Measurements from ENCODE around the gene FRMD8. TPM values are rescaled to one million over a fixed set of nuclear protein-coding genes. Genes with fewer than 3 reads are reported as not detected.
A peak's percentile ranks its signal among the peaks of the same experiment; 100 is the strongest.

FRMD8 gene
- total and polyA plus RNA-seq, 8 donors = 15.8 to 31.9 (median 20.7) TPM

DNA sequence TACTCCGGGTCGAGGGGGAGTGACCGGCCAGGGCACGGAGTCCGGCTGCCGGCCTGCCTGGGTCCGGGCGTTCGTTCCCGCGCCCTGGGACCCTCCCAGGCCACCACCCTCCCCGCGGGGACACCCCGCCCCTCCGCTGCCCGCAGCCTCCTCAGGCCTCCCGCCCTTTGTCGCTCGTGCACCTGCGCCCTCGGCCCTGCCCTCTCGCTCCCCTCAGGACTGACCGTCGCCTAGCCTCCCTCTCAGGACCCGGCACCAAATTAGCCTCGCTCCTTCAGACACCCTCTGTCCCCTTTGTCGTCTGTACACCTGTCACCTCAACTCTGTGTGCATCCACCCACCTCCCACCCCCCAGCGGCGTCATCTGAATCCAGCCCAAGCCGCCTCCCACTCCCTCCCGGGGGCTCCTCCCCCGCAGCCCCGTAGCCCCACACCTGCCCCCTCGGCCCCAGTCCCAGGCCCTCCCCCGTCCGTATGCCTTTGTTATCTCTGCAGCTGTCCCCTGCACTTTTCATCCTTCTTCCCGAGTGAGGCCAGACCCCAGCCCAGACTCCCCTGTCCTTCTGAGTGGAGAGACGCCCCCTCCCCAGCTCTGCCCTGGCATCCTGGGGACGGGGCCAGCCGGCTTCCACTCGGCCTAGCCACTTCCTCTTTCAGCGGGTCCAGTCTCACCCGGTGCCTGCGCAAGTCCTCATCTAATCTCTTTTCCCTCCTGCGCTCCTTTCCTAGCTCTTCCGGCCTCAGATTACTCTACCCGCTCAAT lies 31.2 kb upstream of the FRMD8 start:
- ATAC-seq (peak; percentile 30), DNase-seq (peak in 1 of 4 donors; percentile 89)
- TF ChIP-seq, protein P1, sequence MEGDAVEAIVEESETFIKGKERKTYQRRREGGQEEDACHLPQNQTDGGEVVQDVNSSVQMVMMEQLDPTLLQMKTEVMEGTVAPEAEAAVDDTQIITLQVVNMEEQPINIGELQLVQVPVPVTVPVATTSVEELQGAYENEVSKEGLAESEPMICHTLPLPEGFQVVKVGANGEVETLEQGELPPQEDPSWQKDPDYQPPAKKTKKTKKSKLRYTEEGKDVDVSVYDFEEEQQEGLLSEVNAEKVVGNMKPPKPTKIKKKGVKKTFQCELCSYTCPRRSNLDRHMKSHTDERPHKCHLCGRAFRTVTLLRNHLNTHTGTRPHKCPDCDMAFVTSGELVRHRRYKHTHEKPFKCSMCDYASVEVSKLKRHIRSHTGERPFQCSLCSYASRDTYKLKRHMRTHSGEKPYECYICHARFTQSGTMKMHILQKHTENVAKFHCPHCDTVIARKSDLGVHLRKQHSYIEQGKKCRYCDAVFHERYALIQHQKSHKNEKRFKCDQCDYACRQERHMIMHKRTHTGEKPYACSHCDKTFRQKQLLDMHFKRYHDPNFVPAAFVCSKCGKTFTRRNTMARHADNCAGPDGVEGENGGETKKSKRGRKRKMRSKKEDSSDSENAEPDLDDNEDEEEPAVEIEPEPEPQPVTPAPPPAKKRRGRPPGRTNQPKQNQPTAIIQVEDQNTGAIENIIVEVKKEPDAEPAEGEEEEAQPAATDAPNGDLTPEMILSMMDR (IDR thresholded peaks at IDR 0.05) = no peak
- Histone ChIP-seq H3K9me3 (no peaks in the 10 kb centered on the region), H3K36me3 (peaks cover 0 to 26% of the 10 kb centered on the region in 2 donors), H3K27me3 (peaks cover 0 to 23% of the 10 kb centered on the region in 2 donors), H3K27ac (peak overlapping the region in 1 of 2 donors; percentile 18), H3K4me1 (peaks cover 10 to 21% of the 10 kb centered on the region in 2 donors), H3K4me3 (peak overlapping the region; percentile 49 to 71)
- intact Hi-C loops (cut with DNase I) = no loop called here

GRCh38 chr11:65355776-65356393 lies 30.6 kb upstream of the FRMD8 start:
- intact Hi-C loops (cut with DNase I) = no loop called here
- Histone ChIP-seq H3K27ac (no peak overlapping the region), H3K4me3 (peak overlapping the region; percentile 49 to 71), H3K4me1 (peaks cover 10 to 21% of the 10 kb centered on the region in 2 donors), H3K27me3 (peaks cover 0 to 23% of the 10 kb centered on the region in 2 donors), H3K36me3 (peaks cover 0 to 19% of the 10 kb centered on the region in 2 donors), H3K9me3 (no peaks in the 10 kb centered on the region)
- DNase-seq (peak in 2 of 4 donors; percentile 20 to 84), ATAC-seq (peak; percentile 1)
- TF ChIP-seq, protein P1 (IDR thresholded peaks at IDR 0.05) = no peak

- Histone ChIP-seq H3K27me3 (peaks cover 0 to 23% of the 10 kb centered on the region in 2 donors), H3K4me1 (peaks cover 10 to 21% of the 10 kb centered on the region in 2 donors), H3K4me3 (no peak overlapping the region), H3K36me3 (peaks cover 0 to 13% of the 10 kb centered on the region in 2 donors), H3K9me3 (no peaks in the 10 kb centered on the region), H3K27ac (no peak overlapping the region)
- DNase-seq (peak in 1 of 4 donors; percentile 78), ATAC-seq (no peak)
- TF ChIP-seq, protein P1 (IDR thresholded peaks at IDR 0.05) = no peak
- intact Hi-C loops (cut with DNase I) = no loop called here
Measured at GRCh38 chr11:65356394-65356972, 30.0 kb upstream of the FRMD8 start.

- Histone ChIP-seq H3K4me3 (no peak overlapping the region), H3K9me3 (no peaks in the 10 kb centered on the region), H3K27me3 (peaks cover 0 to 23% of the 10 kb centered on the region in 2 donors), H3K4me1 (peaks cover 10 to 31% of the 10 kb centered on the region in 2 donors), H3K27ac (no peak overlapping the region), H3K36me3 (no peaks in the 10 kb centered on the region)
- TF ChIP-seq, protein P1 (IDR thresholded peaks at IDR 0.05) = no peak
- intact Hi-C loops (cut with DNase I) = no loop called here
- no peak for DNase-seq
- no peak for ATAC-seq
Measured at GRCh38 chr11:65357856-65358356, 28.5 kb upstream of the FRMD8 start.
